HPDE6-E6E7 (cell line): ENCODE data around the gene HOXD10.

ENCODE experiments used
- DNase-seq: peaks from one replicate; pipeline ENCODE4 v3.0.0; 2011; ENCODE audit warnings: missing footprints; ENCODE audit errors: extremely low spot score

The HOXD10 gene

GRCh38 chr2:176122683-176123410 lies 6.3 kb downstream of the HOXD10 start, which contains the start of gene HOXD9:
HOXD9 (plus strand) TSS chr2:176122719; CDS start chr2:176122769, 50 bp downstream.
- no peak for DNase-seq

GRCh38 chr2:176123411-176124109 lies 7.0 kb downstream of the HOXD10 start:
- no peak for DNase-seq

GRCh38 chr2:176124110-176124946 lies 7.8 kb downstream of the HOXD10 start:
- no peak for DNase-seq

- no peak for DNase-seq
Measured at GRCh38 chr2:176124947-176125771, 8.6 kb downstream of the HOXD10 start.

GRCh38 chr2:176125772-176126054 lies 9.1 kb downstream of the HOXD10 start:
- no peak for DNase-seq

GRCh38 chr2:176126929-176127773 lies 10.6 kb downstream of the HOXD10 start:
- no peak for DNase-seq

- DNase-seq = no peak
Measured at GRCh38 chr2:176127774-176128072, 11.1 kb downstream of the HOXD10 start.

GRCh38 chr2:176128172-176128981 lies 11.8 kb downstream of the HOXD10 start:
- no peak for DNase-seq

- DNase-seq = no peak
Measured at GRCh38 chr2:176128982-176129796, 12.6 kb downstream of the HOXD10 start, which contains the start of gene HOXD8. HOXD8 (plus strand) TSS chr2:176129705; CDS start chr2:176130367, 662 bp downstream.

GRCh38 chr2:176129813-176130146 lies 13.2 kb downstream of the HOXD10 start:
- no peak for DNase-seq

- no peak for DNase-seq
Measured at GRCh38 chr2:176130147-176130956, 13.8 kb downstream of the HOXD10 start.

- DNase-seq = no peak
Measured at GRCh38 chr2:176130957-176131847, 14.6 kb downstream of the HOXD10 start.

- no peak for DNase-seq
Measured at GRCh38 chr2:176131848-176132158, 15.2 kb downstream of the HOXD10 start.

- no peak for DNase-seq
Measured at GRCh38 chr2:176132205-176133171, 15.9 kb downstream of the HOXD10 start.

- no peak for DNase-seq
Measured at GRCh38 chr2:176133389-176133788, 16.8 kb downstream of the HOXD10 start.

GRCh38 chr2:176134035-176134434 lies 17.5 kb downstream of the HOXD10 start:
- no peak for DNase-seq
